Colonic mucosa (tissue), 4 donors: ENCODE measurements around the gene DNM2. TPM values are rescaled to one million over a fixed set of nuclear protein-coding genes. Genes with fewer than 3 reads are reported as not detected.
A peak's percentile ranks its signal among the peaks of the same experiment; 100 is the strongest.

Source experiments
- DNase-seq: peaks from one replicate; pipeline ENCODE4 v3.0.0-alpha.2; 2020
- H3K27ac ChIP-seq: fragments of 200-600 bp; one replicate; pipeline ENCODE4 v1.8.0; 2021
- H3K27me3 ChIP-seq: fragments of 200-600 bp; one replicate; pipeline ENCODE4 v1.8.0; 2021
- H3K36me3 ChIP-seq: fragments of 200-600 bp; one replicate; pipeline ENCODE4 v1.8.0; 2021
- H3K4me1 ChIP-seq: fragments of 200-600 bp; one replicate; pipeline ENCODE4 v1.8.0; 2021; ENCODE audit warnings: mild to moderate bottlenecking
- H3K4me3 ChIP-seq: fragments of 200-600 bp; one replicate; pipeline ENCODE4 v1.8.0; 2021
- H3K9ac ChIP-seq, 2 donors: one replicate each; pipeline ENCODE4 v1.7.0; 2013; ENCODE audit warnings: control low read depth in 2 of 2, low read depth in 2 of 2, low read length in 2 of 2
- H3K9me3 ChIP-seq: fragments of 200-600 bp; one replicate; pipeline ENCODE4 v1.8.0; 2021
- intact Hi-C: fragments of 100-400 bp; cut with DNase I; formaldehyde crosslinking; loops from one replicate; pipeline ENCODE4 v1.14.1; 2022
- total RNA-seq, 2 donors: library from RNA; stranded (reverse); fragmentation: NEBNext Ultra II Directional in 1 of 2; extraction: Animal tissue kit (Norgen Biotek cat#: 25700) in 1 of 2; gene quantifications; one replicate each; pipeline ENCODE4 v1.2.1, GENCODE V29; 2021
- TF ChIP-seq, protein P1 (sequence below): fragments of 200-600 bp; IDR thresholded peaks from one replicate; pipeline ENCODE4 v1.8.0; 2022; ENCODE audit warnings: antibody characterized with exemption, mild to moderate bottlenecking
- donor health status: healthy.
- donor health status: DM: no; HTN: no; CAD: no.
- donor health status: DM: no; HTN: no; CAD: no.

The DNM2 gene
- total RNA-seq, 2 donors from 2014 or later = 450 to 461 TPM

DNA sequence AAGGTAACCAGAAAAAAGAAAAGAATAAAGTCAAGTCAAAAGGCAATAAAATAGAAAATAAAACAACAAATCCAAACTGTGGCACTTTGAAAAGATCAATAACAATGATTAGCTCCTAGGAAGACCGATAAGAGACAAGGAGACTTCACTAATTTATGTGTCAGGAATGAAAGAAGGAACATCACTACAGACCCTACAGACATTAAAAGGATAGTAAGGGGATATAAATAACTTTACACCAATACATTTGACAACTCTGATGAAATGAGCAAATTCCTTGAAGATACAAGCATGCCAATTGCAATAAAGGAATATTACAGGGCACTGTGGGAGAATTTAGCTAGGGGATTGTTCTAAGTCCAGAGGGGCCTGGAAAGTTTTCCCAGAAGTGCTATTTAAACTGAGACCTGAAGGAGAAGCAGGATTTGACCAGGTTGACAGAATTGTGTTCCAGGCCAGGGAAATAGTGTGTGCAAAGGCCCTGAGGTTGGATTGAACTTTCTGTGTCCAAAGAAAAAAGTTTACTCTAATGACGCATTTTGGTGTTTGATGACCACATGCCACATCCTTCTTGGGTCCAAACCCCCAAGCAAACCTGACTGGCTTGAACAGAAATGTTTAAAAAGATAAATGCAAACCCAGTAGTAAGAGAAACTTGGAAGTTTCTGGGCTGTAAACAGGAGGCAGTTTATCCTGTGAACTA lies 128.8 kb downstream of the DNM2 start:
- H3K4me3 ChIP-seq = no peak overlapping the region
- H3K9me3 ChIP-seq = no peaks in the 10 kb centered on the region
- H3K36me3 ChIP-seq = no peaks in the 10 kb centered on the region
- no peaks in the 10 kb centered on the region for H3K27me3 ChIP-seq
- H3K4me1 ChIP-seq = no peaks in the 10 kb centered on the region
- TF ChIP-seq, protein P1, sequence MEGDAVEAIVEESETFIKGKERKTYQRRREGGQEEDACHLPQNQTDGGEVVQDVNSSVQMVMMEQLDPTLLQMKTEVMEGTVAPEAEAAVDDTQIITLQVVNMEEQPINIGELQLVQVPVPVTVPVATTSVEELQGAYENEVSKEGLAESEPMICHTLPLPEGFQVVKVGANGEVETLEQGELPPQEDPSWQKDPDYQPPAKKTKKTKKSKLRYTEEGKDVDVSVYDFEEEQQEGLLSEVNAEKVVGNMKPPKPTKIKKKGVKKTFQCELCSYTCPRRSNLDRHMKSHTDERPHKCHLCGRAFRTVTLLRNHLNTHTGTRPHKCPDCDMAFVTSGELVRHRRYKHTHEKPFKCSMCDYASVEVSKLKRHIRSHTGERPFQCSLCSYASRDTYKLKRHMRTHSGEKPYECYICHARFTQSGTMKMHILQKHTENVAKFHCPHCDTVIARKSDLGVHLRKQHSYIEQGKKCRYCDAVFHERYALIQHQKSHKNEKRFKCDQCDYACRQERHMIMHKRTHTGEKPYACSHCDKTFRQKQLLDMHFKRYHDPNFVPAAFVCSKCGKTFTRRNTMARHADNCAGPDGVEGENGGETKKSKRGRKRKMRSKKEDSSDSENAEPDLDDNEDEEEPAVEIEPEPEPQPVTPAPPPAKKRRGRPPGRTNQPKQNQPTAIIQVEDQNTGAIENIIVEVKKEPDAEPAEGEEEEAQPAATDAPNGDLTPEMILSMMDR = no peak
- intact Hi-C loops = no loop called here
- DNase-seq = no peak
- no peak overlapping the region for H3K27ac ChIP-seq
- no peak overlapping the region for H3K9ac ChIP-seq

DNA sequence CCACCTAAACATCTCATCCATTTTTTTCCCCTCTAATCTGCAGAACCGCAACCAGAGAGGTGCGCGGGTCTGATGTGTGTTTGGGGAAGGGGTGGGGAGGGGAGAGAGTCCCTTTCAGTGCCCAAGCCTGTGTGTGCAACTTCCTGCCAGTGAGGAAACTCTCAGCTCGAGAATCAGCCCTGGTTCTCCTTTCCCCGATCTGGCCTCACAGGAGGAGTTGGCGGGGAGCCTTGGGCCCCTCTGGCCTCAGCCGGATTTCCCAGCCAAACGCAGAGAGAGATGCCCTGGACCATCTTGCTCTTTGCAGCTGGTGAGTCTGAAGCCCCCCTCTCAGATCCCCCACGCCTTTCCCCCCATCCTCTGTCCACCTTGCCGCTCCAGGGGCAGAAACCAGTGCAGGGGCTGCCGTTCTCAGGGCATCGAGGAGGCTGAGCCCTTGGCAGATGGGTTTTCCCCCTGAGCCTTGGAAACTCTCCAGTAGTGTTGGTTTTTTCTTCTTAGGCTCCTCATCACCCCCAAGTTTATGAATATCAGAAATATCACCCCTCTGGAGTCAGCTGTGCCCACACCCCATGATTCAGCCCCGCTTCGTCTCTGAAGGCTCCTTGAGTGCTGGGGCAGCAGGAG lies 130.5 kb downstream of the DNM2 start, which contains the start of gene C19orf38:
C19orf38 (plus strand) TSS at position 186 of the 627 bp plus-strand sequence; CDS start at position 280, 94 bp downstream.
- intact Hi-C loops = no loop called here
- Histone ChIP-seq H3K4me1 (no peaks in the 10 kb centered on the region), H3K27ac (no peak within 1 kb of the TSS), H3K36me3 (no peaks in the 10 kb centered on the region), H3K4me3 (no peak within 1 kb of the TSS), H3K27me3 (no peaks in the 10 kb centered on the region), H3K9me3 (no peaks in the 10 kb centered on the region), H3K9ac (peak within 1 kb of the TSS in 1 of 2 donors; percentile 19)
- DNase-seq = no peak
- TF ChIP-seq, protein P1 = no peak

DNA sequence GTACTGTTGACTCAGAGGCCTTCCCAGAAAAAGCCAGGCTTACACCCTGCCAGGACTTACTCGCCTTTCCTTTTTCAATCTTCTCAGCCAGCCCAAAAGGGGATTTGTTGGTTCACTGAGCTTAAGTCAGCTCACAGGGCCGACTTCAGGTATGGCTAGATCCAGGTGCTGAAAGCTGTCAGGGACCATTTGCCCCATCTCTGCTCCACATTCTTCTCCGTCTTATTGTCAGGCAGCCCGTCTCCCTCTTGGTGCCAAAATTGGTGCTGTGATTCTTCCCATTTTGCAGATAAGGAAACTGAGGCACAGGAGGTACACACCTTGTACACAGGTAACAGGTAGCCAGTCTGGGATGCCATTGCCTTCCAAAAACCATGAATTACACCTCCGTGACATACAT lies 132.8 kb downstream of the DNM2 start:
- TF ChIP-seq, protein P1 = no peak
- Histone ChIP-seq H3K27me3 (no peaks in the 10 kb centered on the region), H3K9ac (no peak overlapping the region), H3K4me3 (no peak overlapping the region), H3K9me3 (no peaks in the 10 kb centered on the region), H3K36me3 (no peaks in the 10 kb centered on the region), H3K4me1 (no peaks in the 10 kb centered on the region), H3K27ac (no peak overlapping the region)
- intact Hi-C loops = no loop called here
- DNase-seq = no peak

DNA sequence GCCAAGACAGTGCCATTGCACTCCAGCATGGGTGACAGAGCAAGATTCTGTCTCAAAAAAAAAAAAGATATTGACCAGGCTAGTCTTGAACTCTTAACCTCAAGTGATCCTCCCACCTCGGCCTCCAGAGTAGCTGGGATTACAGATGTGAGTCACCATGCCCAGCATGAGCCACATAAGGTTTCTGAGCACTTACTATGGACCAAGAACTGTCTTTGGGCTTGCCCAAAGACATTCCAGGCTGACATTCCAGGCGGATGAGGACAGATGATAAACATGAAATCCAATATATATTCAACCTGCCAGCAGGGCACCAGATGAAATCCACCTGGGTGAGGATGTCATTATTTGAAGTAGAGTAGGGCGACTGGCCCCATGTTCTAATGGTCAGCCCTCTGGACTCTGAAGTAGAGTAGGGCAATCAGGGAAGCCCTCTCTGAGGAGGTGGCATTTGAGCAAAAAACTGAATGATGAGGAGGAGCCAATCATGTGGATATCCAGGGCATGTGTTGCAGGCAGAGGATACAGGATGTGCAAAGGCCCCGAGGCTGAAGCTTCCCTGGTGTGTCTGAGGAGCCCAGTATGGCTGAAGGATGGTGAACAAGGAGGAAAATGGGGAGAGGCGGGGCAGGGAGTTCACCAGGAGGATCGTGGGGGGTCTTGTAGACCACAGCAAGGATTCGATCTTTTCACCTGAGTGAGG lies 134.4 kb downstream of the DNM2 start:
- DNase-seq = no peak
- Histone ChIP-seq H3K9ac (no peak overlapping the region), H3K36me3 (no peaks in the 10 kb centered on the region), H3K4me3 (no peak overlapping the region), H3K27ac (no peak overlapping the region), H3K27me3 (no peaks in the 10 kb centered on the region), H3K9me3 (no peaks in the 10 kb centered on the region), H3K4me1 (no peaks in the 10 kb centered on the region)
- TF ChIP-seq, protein P1 = no peak
- intact Hi-C loops = no loop called here

DNA sequence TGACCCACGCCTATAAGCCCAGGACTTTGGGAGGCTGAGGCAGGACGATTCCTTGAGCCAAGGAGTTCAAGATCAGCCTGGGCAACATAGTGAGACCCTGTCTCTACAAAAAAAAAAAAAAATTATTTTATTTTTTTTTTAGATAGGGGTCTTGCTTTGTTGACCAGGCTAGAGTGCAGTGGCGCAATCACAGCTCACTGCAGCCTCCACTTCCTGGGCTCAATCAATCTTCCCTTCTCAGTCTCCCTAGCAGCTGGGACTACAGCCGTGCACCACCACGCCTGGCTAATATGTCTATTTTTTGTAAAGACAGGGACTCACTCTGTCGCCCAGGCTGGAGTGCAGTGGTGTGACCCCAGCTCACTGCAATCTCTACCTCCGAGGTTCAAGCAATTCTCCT lies 135.1 kb downstream of the DNM2 start:
- Histone ChIP-seq H3K4me1 (no peaks in the 10 kb centered on the region), H3K9ac (no peak overlapping the region), H3K9me3 (no peaks in the 10 kb centered on the region), H3K36me3 (no peaks in the 10 kb centered on the region), H3K27ac (no peak overlapping the region), H3K4me3 (no peak overlapping the region), H3K27me3 (no peaks in the 10 kb centered on the region)
- intact Hi-C loops = no loop called here
- no peak for DNase-seq
- TF ChIP-seq, protein P1 = no peak
